Activated naive CD4-positive, alpha-beta T cell treated with anti-CD3 and anti-CD28 coated beads, Interleukin-2, amount 50 U/mL, for 16 hours (primary cell): ENCODE data around the gene TMPRSS9.
A peak's percentile ranks its signal among the peaks of the same experiment; 100 is the strongest.

ENCODE experiments used
- DNase-seq: peaks from one replicate; pipeline ENCODE4 v3.0.0-alpha.2; 2020

Gene TMPRSS9

DNA sequence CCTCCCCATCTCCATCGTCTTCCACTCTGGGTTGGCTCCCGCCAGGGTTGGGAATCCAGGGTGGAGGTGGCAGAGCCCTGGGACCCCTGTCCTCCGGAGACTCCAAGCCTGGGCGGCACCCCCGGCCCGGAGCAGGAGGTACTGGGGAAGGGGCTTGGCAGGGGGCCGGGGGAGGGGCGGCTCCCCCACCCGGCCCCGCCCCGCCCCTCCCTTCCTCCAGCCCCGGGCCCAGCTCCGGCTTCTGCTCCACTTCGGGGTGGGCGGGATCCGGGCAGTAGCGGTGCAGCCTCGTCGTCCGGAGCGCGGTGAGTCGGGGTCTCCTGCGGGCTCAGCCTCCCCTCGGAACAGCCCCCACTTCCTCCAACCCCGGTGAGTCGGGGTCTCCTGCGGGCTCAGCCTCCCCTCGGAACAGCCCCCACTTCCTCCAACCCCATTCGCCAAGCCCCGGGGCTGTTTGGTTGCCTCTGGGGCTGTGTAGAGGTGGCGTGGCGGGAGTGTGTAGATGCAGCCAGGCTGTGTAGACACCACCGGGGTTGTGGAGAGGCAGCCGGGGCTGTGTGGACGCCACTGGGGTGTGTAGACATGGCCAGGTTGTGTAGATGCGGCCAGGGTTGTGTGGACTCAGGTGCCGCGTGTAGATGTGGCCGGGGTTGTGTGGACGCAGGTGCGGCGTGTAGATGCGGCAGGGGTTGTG, at the start of gene TMPRSS9:
Gene TMPRSS9 (plus strand): TSS at position 274 of the 694 bp plus-strand sequence. CDS start 29,521 bp downstream, outside the sequence.
- no peak for DNase-seq

DNA sequence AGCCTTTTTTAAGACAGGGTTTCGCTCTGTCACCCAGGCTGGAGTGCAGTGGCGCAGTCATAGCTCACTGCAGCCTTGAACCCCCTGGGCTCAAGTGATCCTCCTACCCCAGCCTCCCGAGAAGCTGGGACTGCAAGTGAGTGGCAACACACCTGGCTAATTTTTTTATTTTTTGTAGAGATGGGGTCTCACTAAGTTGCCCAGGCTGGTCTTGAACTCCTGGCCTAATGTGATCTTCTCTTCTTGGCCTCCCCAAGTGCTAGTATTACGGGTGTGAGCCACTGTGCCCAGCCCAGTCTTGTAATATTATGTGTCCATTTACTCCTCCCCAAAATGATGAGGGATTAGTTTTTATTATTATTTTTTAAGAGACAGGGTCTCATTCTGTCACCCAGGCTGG, 49.0 kb upstream of the TMPRSS9 start:
- no peak for DNase-seq

DNA sequence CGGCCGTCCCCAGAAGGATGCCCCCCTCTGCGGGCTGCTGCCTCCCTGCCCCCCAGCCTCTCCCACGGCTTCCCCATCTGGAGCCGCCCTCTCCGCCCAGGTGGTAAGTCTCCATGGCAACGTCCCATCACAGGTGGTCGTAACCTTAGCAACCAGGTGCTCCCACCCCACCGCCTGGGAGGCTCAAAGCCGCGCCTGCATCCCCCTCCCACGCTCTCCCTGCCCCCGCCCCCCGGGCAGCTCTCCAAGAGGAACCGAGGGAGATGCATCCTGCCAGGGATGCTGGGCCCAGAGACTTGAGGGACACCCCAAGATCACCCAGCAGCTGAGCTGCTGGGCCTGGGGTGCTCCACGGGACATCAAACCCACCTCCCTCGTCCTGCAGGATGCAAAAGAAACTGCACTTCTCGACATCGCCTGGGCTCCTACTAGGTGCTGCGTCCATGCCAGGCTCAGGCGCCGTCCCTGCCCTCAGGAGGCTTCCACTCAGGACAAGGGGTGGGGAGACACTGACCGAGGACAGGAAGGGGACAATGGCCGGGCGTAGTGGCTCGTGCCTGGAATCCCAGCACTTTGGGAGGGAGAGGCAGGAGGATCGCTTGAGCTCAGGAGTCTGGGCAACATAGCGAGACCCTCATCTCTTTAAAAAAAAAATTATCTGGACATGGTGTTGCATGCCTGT, 47.1 kb upstream of the TMPRSS9 start:
- DNase-seq: no peak

DNA sequence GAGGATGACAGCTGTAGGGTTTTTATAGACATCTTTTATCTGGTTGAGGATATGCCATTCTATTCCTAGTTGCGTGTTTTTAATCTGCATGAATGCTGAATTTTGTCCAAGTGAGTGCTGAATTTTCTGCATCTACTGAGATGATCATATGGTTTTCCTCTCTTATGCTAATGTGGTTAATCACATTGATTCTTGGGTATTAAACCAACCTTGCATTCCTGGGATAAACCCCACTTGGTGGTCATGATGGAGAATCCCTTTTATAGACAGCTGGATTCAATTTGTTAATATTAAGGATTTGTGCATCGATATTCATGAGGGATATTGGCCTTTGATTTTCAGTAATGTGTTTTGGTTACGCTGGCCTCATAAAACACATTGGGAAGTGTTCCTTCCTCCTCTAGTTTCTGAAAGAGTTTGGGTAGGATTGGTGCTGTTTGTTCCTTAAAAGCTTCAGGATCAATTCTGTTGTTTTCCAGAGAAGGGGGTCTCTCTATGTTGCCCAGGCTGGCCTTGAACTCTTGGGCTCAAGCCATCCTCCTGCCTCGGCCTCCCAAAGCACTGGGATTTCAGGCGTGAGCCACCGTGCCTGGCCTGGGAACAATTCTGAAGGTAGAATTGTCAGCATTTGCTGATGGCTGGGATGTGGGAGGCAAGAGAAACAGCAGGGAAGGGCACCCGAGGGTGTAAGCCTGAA, 44.8 kb upstream of the TMPRSS9 start:
- DNase-seq: no peak

DNA sequence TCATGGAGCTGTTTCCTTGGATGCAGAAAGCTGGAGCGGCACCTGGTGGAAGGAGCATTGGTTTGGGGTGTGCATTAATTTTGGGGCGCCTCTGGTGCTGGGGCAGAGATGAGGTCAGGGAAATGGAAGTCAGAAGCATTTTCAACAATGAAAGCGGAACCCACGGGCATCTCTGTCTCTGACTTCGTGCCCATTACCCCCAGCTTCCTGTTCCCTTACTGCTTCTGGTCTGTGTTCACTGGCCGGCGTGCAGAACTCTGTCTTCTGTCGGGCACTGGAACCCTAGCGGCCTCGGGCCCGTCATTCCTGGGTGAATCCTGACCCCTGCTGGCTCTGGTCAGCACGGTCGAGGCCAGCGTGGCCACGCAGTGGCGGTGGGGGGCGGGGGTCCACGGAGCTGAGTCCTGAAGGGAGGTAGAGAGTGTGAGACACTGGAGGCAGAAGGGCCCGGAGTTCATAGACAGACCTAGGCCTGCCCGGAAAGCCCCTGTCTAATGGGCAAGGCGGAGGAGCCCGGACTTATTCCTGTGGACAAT, 44.2 kb upstream of the TMPRSS9 start:
- no peak for DNase-seq

DNA sequence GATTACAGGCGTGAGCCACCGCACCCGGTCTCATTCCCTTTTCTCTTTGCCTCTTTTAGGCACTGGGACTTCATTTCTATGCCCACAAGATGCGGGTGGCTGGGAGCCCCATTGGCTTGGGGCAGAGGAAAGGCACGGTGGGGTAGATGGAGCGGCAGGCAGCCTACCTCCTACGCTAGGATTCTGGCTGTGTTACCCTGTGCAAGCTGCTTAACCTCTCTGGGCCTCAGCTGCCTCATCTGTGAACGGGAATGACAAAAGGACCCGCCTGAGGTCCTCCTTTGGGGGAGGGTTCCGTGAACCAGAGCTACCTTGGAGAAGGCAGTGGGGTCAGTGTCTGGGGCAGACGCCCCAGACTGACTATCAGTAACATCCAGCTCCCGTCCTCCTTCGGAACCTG, 42.8 kb upstream of the TMPRSS9 start:
- no peak for DNase-seq

DNA sequence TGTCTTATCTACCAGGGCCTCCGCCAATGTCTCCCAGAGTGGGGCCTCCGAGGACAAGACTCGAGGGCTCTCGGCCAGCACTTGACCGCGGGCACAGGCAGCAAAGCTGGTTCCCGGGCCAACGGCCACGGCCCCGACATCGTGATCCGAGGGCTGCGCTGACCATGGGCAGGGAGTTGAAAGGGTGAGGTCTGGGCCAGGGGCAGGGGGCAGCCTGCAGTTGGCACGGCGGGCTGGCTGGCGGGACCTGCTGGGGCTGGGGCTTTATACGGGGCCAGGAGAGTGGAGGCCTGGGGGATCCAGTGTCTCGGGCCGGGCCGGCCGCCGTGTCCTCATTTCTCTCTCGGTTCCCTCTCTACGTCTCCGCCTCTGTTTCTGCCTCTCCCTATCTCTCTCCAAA, 42.3 kb upstream of the TMPRSS9 start:
- DNase-seq: no peak

DNA sequence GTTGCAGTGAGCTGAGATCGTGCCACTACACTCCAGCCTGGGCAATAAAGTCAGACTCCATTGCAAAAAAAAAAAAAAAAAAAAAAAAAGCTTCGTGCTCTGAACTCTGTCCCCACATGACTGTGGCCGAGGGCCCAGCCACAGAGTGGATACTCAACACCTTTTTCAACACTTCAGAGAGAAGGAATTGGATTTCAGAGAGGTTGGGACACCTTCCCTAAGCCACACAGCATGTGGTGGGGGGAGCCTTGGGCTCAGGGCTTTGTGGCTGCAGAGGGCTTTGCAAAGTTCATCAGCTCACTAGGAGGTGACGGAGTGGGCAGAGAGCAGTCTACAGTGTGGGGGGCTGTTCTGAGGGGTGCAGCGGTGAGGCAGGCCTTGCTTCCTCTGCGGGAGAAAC, 41.1 kb upstream of the TMPRSS9 start:
- DNase-seq: no peak

DNA sequence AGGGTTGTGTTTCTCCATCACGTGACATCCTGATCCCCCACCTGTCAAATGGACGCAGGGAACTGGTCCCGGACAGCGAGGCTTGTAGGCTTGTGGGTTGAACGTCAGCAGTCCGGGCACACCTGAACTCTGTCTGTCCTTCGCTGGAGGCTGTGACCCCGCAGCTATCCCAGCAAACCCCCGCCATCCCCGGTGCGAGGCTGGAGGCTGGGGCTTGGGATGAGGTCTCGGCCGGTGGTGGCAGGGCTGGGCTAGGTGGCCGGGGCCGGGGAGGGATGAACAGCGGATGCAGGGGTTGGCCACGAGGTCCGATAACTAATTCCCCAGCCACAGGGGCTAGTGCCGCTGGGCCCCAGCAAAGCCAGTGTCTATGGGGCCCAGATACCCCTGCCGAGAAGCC, 40.5 kb upstream of the TMPRSS9 start:
- DNase-seq: no peak

DNA sequence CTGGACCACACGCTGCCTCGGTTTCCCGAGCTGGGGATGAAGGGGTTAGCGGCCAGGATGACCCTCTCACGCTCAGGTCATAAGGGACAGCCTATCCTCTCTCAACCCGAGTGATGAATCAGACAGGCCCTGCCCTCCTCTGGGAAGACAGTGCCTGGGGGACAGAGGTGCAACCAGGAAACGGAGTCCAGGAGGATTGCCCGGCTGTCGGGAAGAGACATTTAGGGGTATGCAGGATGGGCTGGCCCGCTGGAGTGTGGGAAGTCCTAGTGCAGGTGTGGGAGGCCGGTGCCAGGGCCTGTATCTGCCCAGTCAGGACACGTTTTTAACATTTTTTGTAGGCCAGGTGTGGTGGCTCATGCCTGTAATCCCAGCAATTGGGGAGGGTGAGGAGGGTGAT, 40.0 kb upstream of the TMPRSS9 start:
- DNase-seq: no peak

DNA sequence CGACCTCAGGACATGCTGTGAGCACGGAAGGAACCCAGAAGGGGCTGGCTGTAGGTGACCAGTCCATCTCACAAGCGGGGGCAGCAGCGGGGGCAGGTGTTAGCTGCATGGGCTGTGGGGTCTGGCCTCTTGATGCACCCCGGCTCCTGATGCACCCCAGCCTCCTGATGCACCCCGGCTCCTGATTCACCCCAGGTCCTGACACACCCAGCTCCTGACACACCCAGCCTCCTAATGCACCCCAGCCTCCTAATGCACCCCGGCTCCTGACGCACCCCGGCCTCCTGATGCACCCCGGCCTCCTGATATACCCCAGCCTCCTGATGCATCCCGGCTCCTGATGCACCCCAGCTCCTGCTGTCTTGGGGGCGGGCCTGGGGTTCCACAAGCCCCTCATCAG, 39.1 kb upstream of the TMPRSS9 start:
- no peak for DNase-seq

DNA sequence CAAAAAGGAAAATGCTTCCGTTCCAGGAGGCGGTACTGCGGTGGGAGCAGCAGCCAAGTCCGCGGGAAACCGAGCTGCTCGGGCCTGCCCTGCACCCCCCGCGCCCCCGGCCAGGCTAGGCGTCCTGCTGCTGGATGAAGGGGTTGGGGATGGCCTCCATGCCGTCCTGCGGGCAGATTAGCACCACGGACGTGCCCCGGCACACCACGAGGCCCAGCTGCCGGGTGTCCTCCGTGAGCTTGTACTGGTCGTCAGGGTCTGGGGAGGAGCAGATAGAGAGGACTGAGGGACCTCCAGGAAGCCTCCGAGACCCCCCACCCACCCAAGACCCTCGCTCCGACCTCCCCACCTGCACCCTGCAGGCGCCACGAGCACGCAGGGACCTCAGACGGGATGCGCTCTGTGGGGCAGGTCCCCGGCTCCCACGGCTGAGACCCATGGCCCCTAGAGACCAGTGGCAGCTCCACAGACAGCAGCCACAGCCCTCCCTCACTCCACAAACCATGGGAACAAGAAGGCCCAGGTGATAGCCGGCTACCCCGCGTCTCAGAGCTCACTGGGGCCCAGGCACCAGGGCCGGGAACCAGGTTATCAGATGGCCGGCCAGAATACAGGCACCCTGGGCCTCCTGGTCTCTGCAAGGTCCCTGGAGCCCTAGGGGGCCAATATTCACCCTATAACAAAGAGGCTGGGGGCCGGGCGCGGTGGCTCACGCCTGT, 38.3 kb upstream of the TMPRSS9 start:
- DNase-seq: no peak

DNA sequence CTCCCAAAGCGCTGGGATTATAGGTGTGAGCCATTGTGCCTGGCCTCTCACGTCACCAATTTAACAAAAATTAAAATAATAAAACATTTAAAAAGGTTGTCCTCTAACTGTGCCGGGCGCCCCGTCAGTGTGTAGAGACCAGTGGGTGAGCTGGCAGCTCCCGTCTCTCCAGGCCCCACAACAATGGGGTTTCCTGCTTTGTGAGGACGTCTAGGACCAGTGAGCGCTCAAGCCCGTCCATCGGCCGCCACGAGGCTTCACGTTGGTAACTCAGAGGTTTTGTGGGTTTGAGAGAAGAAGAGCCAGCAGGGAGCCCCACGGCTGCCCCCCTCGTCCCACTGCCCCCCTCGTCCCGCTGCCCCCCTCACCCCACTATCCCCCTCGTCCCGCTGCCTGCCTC, 36.4 kb upstream of the TMPRSS9 start:
- DNase-seq: no peak

DNA sequence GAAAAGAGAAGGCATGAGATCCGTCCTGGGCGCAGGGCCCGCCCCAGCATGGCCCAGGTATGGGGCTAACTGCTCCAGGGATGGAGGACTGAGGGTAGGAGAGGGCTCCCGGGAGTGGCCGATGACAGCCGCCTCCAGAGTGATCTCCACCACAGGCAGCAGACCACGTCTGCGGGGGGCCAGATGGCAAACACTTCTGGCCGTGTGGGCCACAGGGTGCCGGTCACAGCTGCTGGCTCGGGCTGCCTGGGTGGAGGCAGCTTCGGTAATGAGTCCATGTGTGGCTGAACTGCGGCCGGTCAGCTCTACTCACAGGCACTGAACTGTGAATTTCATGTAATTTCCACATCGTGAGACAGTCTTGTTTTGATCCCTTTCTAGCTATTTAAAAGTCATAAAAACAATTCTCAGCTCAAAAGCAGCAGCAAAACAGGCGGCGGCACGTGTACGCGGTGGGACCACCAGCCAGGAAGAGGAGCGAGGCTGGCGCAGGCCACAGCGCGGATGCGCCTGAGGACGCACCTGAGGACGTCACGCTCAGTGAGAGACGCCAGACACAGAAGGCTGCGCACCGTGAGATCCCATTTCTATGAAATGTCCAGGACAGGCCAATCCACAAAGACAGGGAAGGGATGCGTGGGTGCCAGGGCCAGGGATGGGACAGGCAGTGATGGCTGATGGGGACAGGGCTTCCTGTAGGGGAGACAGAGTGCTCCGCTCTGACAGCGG, 35.7 kb upstream of the TMPRSS9 start:
- DNase-seq: no peak

DNA sequence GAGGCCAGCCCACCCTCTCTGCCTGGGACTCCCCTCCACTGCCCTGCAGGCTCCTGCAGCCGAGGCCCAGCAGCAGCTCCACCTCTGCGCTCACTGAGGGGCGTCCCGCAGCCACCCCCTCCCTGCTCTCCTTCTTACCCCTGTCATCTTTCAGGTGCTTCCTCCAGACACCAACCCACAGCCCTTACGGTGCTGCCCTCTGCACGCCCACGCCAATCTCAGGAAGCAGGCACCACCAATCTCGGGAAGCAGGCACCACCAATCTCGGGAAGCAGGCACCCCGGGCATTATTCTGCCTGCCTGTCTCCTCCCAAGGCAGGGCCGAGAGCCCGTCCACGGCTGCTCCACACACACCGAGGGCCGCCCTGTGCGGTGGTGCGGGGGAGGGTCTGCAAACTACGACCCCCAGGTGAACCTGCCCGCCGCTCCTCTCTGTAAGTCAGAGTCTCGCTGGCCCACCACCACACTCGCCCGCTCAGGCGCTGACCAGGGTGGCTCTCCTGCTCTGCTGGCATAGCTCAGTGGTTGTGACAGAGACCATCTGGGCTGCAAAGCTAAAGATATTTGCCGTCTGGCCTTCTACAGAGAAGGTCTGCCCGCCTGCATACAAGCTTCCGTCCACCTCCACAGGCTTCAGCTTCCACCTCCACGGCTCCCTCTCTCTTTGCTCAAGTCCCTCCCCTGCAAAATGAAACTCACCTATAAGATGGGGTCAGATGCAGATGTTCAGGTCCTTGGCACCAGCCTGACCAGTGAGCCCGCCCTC, 34.6 kb upstream of the TMPRSS9 start:
- DNase-seq: no peak

DNA sequence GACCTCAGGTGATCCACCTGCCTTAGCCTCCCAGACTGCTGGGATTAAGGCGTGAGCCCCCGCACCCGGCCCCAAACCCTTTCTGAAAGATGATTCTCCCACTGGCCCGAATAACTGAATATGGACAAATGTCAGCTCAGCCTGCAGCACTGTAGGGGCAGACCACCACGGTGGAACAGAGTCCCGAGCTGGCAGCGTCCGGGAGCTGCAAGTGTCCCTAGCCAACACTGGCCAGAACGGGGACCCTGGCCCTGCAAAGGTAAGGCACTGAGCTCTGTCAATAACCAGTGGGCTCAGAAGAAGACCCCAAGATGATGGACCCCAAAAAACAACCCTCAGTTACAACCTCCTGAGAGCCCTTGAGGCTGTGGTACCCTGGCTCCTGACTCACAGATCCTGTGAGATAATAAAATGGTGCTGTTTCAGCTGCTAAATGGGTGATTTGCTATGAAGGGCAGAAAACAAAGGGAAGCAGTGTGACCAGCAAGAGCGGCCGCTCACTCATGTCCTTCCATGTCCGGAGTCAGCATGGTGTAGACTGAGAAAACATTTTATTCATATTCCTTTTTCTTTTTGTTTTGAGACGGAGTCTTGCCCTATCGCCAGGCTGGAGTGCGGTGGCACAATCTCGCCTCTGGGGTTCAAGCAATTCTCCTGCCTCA, 33.2 kb upstream of the TMPRSS9 start:
- no peak for DNase-seq

DNA sequence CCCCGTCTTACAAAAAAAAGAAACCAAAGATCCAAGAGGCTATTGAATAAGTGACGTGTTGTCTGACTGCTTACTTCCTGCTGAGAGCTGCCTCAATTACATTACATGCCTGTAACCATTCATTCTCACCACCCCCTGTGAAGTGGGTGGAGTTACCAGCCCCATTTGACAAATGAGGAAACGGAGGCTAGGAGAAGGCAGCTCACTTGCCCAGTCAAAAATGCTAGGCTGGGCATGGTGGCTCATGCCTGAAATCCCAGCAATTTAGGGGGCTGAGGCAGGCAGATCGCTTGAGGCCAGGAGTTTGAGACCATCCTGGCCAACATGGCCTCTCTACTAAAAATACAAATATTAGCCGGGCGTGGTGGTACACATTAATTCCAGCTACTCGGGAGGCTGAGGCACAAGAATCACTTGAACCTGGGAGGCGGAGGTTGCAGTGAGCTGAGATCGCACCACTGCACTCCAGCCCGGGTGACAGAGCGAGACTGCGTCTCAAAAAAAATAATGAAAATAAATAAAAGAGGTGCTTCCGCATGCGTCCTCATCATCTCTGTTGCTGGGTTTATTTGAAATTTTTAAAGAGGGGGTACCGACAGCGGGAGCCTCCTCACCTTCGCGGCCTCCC, 32.2 kb upstream of the TMPRSS9 start:
- DNase-seq: peak; percentile 60

DNA sequence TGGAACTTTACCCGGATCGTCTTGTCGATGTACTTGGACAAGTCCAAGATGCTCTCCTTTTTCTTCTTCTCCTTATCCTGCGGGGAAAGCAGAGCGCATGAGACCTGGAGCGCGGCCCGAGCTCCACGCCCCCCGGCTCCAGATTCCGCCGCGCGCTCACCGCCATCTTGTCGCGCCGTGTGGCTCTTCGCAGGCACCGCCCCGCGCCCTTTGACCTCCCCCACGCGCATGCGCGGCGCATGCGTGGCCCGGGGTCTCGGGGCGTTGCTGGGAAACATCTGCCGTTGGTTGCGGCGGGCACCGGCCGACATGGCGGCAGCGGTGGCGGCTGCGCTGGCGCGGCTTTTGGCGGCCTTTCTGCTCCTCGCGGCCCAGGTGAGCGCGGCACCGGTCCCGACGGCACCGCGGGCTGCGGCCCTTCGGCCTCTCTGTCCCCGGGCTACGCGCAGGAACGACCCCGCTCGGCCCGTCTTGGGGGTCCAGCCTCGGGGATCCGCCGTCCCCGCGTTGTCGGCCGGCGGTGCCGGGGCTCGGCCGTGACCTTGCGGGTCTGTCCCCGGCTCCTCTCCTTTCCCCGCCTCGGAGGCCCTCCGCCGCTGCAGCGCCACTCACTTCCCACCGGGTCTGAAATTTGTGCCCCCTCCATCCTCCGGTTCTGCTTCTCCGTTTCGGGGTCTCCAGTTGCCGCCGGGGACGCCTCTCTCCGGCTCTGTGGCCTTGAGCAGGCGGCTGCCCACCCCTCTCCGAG, 31.5 kb upstream of the TMPRSS9 start, which contains the start of the genes LSM7 and SPPL2B:
Gene LSM7 (minus strand): TSS at position 186 of the 748 bp plus-strand sequence. CDS start 20 bp downstream, at position 166.
Gene SPPL2B (plus strand): TSS at position 284 of the 748 bp plus-strand sequence. CDS start 26 bp downstream, at position 310.
- peak; percentile 92 for DNase-seq

DNA sequence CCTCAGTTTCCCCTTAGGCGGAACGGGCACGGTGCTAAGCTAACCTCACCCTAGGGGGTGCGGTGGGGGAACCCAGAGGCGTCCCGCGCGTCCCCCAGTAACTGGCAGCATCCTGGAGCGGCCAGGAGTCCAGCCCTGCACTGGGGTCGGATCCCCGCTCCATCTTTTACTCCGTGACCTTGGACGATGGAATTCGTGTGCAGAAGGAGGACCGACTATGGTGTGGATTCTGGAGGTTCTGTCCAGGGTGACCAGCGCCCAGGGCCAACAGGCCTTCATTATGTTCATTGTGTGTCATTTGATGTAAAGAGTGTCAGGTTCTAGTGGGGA, 31.0 kb upstream of the TMPRSS9 start:
- no peak for DNase-seq

DNA sequence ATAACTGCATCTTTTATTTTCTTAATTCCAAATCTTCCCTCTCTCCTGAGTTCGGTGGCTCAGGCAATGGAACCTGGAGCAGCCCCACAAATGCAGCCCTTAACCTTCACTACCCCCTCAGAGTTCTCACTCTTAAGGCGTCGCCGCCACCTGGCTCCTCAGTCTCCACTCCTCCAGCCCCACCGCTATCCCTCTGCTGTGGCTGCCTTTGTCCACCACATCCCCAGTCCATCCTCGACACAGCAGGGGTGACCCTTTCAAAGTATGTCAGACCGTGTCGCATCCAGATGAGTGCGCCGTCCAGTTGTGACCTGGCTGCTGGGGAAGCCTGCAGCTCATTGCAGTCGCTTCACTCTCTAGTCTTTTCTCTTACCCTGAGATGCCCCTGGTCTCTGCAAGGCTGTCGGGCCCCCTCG, 30.6 kb upstream of the TMPRSS9 start:
- DNase-seq: no peak
